ENCODE measurements around the gene DGKI. TPM values are rescaled to one million over a fixed set of nuclear protein-coding genes. Genes with fewer than 3 reads are reported as not detected.
"Not testable (repeated sequence)": the region's sequence is repeated elsewhere in the genome, so short reads cannot be mapped to it uniquely, and the experiment has no call there.

DGKI gene
- total and polyA plus RNA-seq, 4 donors = 0.03 to 1.5 (median 0.33) TPM

DNA sequence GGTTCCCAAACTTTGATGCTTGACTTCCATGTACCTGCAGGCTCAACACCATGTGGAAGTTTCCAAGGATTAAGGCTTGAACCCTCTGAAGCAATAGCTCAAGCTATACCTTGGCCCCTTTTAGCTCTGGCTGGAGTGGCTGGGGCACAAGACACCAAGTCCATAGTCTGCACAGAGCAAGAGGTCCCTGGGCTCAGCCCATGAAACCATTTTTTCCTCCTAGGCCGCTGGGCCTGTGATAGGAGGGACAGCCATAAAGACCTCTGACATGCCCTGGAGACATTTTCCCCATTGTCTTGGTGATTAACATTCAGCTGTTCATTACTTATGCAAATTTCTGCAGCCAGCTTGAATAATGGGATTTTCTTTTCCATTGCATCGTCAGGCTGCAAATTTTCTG is 14.4 kb downstream of the DGKI start:
- no peak for DNase-seq
- Histone ChIP-seq H3K27ac (ENCODE audit: low read depth in 1 of 2, low read length in 1 of 2) (no peak overlapping the region), H3K9me3 (ENCODE audit: control insufficient read depth in 4 of 4, insufficient read depth in 3 of 4, low read length in 3 of 4) (peaks cover 0 to 10% (median 4%) of the 10 kb centered on the region in 4 donors), H3K4me1 (ENCODE audit: control insufficient read depth in 5 of 5, insufficient read depth in 5 of 5, low read length in 5 of 5) (peaks cover 0 to 4% (median 0%) of the 10 kb centered on the region in 5 donors), H3K9ac (ENCODE audit: insufficient read depth in 1 of 2, low read length in 2 of 2) (no peak overlapping the region), H3K36me3 (ENCODE audit: control insufficient read depth in 4 of 4, insufficient read depth in 4 of 4, low read length in 4 of 4) (no peaks in the 10 kb centered on the region), H3K4me3 (no peak overlapping the region), H3K27me3 (ENCODE audit: control insufficient read depth in 3 of 3, insufficient read depth in 3 of 3, low read length in 2 of 3) (no peaks in the 10 kb centered on the region)
- ATAC-seq (ENCODE audit: insufficient read depth, low FRiP score) = no peak
- 96 to 100% methylated on average over 2 of the region's 2 CpGs for WGBS, 2 donors
- TF ChIP-seq, protein P1, sequence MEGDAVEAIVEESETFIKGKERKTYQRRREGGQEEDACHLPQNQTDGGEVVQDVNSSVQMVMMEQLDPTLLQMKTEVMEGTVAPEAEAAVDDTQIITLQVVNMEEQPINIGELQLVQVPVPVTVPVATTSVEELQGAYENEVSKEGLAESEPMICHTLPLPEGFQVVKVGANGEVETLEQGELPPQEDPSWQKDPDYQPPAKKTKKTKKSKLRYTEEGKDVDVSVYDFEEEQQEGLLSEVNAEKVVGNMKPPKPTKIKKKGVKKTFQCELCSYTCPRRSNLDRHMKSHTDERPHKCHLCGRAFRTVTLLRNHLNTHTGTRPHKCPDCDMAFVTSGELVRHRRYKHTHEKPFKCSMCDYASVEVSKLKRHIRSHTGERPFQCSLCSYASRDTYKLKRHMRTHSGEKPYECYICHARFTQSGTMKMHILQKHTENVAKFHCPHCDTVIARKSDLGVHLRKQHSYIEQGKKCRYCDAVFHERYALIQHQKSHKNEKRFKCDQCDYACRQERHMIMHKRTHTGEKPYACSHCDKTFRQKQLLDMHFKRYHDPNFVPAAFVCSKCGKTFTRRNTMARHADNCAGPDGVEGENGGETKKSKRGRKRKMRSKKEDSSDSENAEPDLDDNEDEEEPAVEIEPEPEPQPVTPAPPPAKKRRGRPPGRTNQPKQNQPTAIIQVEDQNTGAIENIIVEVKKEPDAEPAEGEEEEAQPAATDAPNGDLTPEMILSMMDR (IDR thresholded peaks at IDR 0.05; ENCODE audit: control extremely low read depth, extremely low read depth) = no peak

GRCh38 chr7:137831555-137831954 is 15.2 kb downstream of the DGKI start:
- H3K36me3 ChIP-seq (ENCODE audit: control insufficient read depth in 4 of 4, insufficient read depth in 4 of 4, low read length in 4 of 4); H3K27ac ChIP-seq (ENCODE audit: low read depth in 1 of 2, low read length in 1 of 2); H3K4me3 ChIP-seq; H3K27me3 ChIP-seq (ENCODE audit: control insufficient read depth in 3 of 3, insufficient read depth in 3 of 3, low read length in 2 of 3); ATAC-seq (ENCODE audit: insufficient read depth, low FRiP score); H3K9ac ChIP-seq (ENCODE audit: insufficient read depth in 1 of 2, low read length in 2 of 2); H3K9me3 ChIP-seq (ENCODE audit: control insufficient read depth in 4 of 4, insufficient read depth in 3 of 4, low read length in 3 of 4); H3K4me1 ChIP-seq (ENCODE audit: control insufficient read depth in 5 of 5, insufficient read depth in 5 of 5, low read length in 5 of 5); DNase-seq: not testable (repeated sequence)
- 94 to 96% methylated on average over 1 of the region's 1 CpG for WGBS, 2 donors

GRCh38 chr7:137829337-137829992 is 17.3 kb downstream of the DGKI start:
- Histone ChIP-seq H3K4me1 (ENCODE audit: control insufficient read depth in 5 of 5, insufficient read depth in 5 of 5, low read length in 5 of 5) (peaks cover 0 to 4% (median 0%) of the 10 kb centered on the region in 5 donors), H3K9me3 (ENCODE audit: control insufficient read depth in 4 of 4, insufficient read depth in 3 of 4, low read length in 3 of 4) (peaks cover 0 to 10% (median 4%) of the 10 kb centered on the region in 4 donors), H3K27ac (ENCODE audit: low read depth in 1 of 2, low read length in 1 of 2) (no peak overlapping the region), H3K4me3 (no peak overlapping the region), H3K36me3 (ENCODE audit: control insufficient read depth in 4 of 4, insufficient read depth in 4 of 4, low read length in 4 of 4) (no peaks in the 10 kb centered on the region), H3K27me3 (ENCODE audit: control insufficient read depth in 3 of 3, insufficient read depth in 3 of 3, low read length in 2 of 3) (no peaks in the 10 kb centered on the region), H3K9ac (ENCODE audit: insufficient read depth in 1 of 2, low read length in 2 of 2) (no peak overlapping the region)
- WGBS, 2 donors = 77 to 86% methylated on average over 7 of the region's 7 CpGs
- ATAC-seq (ENCODE audit: insufficient read depth, low FRiP score) (no peak), DNase-seq (peak in 2 of 3 donors; percentile 47 to 53)
- TF ChIP-seq, protein P1 (IDR thresholded peaks at IDR 0.05; ENCODE audit: control extremely low read depth, extremely low read depth) = no peak

DNA sequence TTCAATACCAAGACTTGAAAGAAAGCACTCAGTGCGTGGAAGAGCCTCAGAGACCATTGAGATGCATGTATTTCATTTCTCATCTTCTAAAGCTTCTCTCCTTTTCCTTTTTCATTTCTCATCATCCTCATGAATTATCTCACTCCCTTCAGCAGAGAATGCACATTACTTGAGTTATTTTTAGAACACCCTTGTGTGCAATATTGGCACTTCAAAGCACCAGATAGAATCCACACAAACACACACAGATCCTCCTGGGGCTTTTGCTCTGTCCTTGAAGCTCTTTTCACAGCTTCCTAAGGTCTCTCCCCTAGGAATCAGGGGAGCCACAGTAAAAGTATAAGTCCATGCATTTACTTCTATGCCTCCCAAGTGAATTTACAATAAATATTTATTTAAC is 18.3 kb downstream of the DGKI start:
- ATAC-seq (ENCODE audit: insufficient read depth, low FRiP score) (no peak), DNase-seq (no peak)
- H3K27ac ChIP-seq (ENCODE audit: low read depth in 1 of 2, low read length in 1 of 2) = no peak overlapping the region
- no peak overlapping the region for H3K4me3 ChIP-seq
- H3K9me3 ChIP-seq (ENCODE audit: control insufficient read depth in 4 of 4, insufficient read depth in 3 of 4, low read length in 3 of 4) = peaks cover 0 to 10% (median 4%) of the 10 kb centered on the region in 4 donors
- WGBS, 2 donors = 94 to 95% methylated on average over 1 of the region's 1 CpG
- H3K4me1 ChIP-seq (ENCODE audit: control insufficient read depth in 5 of 5, insufficient read depth in 5 of 5, low read length in 5 of 5) = peaks cover 0 to 4% (median 0%) of the 10 kb centered on the region in 5 donors
- H3K27me3 ChIP-seq (ENCODE audit: control insufficient read depth in 3 of 3, insufficient read depth in 3 of 3, low read length in 2 of 3) = peaks cover 0 to 3% (median 0%) of the 10 kb centered on the region in 3 donors
- no peaks in the 10 kb centered on the region for H3K36me3 ChIP-seq (ENCODE audit: control insufficient read depth in 4 of 4, insufficient read depth in 4 of 4, low read length in 4 of 4)
- no peak overlapping the region for H3K9ac ChIP-seq (ENCODE audit: insufficient read depth in 1 of 2, low read length in 2 of 2)
- TF ChIP-seq, protein P1 (IDR thresholded peaks at IDR 0.05; ENCODE audit: control extremely low read depth, extremely low read depth) = no peak

Data from lung (tissue), 12 donors.